KBM-7 (cell line): ENCODE measurements around the gene CHST8.
A peak's percentile ranks its signal among the peaks of the same experiment; 100 is the strongest.
"Not testable (repeated sequence)": the region's sequence is repeated elsewhere in the genome, so short reads cannot be mapped to it uniquely, and the experiment has no call there.

ENCODE experiments used
- DNase-seq: peaks from one replicate; pipeline ENCODE4 v3.0.0-alpha.2; 2015
- in situ Hi-C: fragments of 300-500 bp; cut with MboI; formaldehyde crosslinking; loops from 2 replicates; pipeline ENCODE4 v1.14.3; 2020; ENCODE audit warnings: low sequenced_read_pairs, low pct_unique_long_range_greater_than_20kb, mixed read lengths

CHST8 gene

DNA sequence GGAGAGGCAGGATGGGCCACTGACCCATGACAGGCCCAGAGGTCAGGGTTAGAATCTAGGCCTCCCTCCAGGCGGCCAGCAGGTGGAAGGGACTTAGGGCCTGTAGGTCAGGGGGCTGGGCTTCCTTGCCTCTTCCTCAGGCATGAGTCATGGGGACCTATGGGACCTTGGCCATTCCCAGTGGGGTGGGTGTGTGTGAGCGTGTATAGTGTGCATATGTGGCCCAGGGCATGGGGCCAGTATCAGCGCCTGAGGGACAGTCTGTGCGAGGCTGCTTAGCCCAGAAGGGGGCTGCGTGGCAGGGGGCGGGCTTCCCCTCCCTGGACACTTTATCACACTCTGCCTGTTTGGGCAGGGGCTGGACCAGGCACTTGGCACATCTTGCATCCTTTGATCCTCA lies 188.2 kb downstream of the CHST8 start:
- no peak for DNase-seq
- in situ Hi-C loops, result no loop called here

DNA sequence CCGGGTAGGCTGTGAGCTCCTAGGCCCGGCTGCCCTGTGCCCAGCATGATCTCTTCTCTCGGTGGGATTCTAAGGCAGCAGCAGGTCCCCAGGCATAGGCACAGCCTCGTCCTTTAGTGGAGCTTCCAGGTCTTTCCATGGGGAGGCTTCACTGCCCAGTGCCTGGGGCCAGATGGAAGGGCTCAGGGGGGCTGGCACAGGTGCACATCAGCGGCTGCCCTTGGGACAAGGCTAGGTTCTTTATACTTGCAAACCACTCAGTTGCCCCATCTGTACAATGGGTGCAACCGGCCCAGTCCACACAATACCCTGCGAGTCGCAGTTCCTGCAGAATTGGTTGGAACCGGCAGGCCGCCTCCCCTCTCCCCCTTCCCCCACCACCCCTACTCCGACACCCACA lies 189.1 kb downstream of the CHST8 start:
- DNase-seq, result no peak
- in situ Hi-C loops, result no loop called here

DNA sequence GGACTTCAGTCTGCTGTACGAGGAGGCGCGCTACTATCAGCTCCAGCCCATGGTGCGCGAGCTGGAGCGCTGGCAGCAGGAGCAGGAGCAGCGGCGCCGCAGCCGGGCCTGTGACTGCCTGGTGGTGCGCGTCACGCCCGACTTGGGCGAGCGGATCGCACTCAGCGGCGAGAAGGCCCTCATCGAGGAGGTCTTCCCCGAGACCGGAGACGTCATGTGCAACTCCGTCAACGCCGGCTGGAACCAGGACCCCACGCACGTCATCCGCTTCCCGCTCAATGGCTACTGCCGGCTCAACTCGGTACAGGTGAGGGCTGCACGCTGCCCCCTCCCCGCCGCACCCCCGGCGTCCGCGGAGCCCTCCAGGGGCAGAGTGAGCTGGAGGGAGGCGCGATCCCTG lies 189.5 kb downstream of the CHST8 start:
- DNase-seq, result no peak
- in situ Hi-C loops, result no loop called here

DNA sequence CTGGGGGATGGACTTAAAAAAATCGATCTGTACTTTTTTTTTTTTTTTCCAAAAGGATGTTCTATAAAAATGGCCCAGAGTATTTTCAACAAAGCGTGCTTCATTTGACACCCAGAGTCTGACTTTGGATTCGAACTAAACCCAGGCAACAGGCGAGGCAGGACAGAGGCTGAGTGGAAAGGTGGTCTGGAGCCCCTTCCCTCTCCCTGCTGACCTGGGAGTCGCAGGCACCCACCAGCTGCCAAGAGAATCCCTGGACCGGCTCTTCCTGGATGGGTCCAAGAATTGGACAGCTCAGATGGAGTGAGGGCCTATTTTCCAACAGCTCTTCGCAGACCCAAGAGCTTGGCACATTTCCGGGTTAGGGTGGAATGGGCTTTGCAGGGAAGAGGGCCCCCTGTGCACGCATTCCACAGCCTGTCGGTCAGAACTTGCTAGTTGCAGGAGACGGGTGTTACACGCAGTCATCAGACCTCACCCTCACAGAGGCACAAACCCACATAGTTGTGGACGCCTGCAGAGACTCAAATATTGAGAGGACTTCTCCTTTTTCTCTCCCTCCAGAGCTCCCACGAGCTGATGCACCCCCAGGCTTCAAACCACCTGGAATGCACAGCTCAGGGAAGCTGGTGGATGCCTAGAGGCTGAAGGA lies 190.1 kb downstream of the CHST8 start:
- in situ Hi-C loops, result no loop called here

DNA sequence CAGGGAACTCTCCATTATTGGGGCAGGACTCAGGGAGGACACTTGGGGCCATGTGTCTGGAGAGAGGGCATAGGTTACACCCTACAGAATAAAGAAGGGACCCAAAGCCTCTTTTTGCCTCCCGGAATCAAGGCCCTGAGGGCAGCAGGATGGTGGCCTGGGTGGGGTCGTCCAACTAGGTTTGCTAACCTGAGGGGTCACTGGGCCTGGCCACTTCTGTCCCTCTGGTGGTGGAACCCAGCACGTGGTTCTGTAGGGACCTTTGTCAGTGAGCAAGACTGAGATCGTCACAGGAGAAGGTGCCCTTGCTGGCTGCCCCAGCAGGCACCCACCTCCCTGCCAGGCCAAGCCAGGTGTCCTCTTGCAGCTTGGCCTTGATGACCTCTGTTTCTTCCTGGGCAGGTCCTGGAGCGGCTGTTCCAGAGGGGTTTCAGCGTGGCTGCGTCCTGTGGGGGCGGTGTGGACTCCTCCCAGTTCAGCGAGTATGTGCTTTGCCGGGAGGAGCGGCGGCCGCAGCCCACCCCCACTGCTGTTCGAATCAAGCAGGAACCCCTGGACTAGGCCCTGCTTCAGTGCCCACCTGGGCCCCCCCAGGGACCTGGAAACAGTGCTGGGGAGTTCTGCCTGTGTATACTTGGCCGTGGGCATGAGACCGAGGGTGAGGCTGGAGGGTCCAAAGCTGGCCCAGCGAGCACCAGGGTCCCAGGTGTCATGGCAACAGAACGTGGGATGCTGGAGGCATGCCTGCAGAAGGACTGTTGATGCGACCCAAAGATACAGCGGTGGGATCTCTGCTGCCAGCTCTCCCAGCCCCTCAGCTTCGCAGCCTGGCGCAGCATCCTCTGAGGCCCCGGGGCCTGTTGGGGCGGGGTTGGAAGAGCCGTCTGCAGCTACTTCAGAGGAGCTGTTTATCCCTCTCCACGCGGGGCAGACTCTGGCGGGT lies 190.9 kb downstream of the CHST8 start:
- in situ Hi-C loops, result no loop called here
- DNase-seq, result no peak

More for the DNA sequence above, 190.1 kb downstream of the CHST8 start:
- no peak for DNase-seq

DNA sequence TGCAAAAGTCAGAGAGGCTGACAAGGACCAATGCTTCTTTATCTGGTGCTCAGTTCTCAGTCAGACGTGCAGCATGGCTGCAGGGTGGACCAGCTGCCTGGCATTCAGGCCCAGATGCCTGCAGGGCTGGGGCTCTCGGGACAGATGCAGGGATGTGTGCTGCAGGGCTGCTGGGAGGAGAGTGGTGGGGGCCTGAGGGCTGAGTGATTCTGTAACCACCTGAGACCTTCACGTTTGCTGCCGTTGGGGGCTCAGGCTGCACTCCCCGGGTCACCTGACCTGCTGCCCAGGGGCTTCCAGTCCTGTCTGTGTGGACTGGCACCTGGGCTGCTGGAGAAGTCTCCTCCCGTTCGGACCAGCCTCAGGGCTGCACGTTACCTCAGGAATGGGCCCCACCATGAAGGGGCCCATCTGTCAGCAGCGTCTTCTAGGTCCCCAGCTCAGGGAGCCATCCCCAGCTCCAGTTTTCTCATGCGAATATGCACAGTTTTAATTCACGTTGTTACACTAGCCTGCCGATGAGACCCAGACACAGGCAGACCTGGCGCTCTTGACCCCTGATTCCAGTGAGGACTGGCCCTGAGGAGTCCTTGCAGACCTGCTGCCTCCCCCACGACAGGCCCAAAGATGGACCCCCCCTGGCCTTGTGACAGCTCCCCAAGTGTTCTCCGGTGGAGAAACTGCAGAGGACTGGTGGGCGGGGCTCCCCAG lies 191.8 kb downstream of the CHST8 start:
- DNase-seq, result no peak

DNA sequence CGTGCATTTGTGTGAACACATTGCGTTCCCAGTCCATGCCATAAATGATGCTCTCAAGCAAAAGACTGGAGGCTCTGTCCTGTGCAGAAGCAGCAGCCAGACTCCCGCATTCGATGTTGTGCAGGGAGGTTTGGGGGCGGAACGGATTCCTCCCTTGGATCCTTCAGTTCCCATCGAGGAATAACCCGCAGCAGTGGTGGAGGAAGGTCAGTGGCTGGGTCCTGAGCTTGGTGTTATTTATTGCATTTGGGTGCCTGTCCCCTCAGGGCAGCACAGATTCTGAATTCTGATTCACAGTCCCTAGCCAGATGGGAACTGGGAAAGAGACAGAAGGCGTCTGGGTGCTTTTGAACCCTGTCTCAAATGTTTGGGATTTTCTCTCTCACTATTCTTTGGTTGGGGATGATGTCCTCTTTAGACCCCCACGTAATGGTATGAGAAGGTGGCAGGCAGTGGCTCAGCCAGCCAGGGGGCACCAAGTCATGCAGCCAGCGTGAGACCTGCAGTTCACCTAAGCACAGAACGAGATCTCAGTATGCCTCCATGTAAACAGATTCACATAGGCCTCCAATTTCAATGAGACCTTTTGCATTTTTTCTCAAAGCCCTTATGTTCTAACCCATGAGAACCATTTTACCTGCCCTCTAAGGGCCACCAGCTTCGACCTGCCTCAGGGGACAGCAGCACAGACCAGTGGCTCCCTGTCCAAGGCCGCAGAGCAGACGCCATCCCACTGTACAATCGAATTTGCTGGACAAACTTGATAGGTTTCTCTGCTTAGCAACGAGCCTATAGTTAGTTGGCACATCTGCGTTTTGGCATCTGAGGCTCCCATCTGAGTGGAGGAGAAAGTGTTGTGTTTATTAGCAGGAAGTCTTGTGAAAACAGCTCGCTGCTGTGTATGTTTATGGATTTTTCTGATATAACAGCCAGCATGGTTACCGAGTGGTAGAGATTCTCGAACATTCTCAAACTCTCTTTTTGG lies 192.7 kb downstream of the CHST8 start:
- in situ Hi-C loops, result no loop called here
- no peak for DNase-seq

More for the DNA sequence above, 191.8 kb downstream of the CHST8 start:
- in situ Hi-C loops, result no loop called here

DNA sequence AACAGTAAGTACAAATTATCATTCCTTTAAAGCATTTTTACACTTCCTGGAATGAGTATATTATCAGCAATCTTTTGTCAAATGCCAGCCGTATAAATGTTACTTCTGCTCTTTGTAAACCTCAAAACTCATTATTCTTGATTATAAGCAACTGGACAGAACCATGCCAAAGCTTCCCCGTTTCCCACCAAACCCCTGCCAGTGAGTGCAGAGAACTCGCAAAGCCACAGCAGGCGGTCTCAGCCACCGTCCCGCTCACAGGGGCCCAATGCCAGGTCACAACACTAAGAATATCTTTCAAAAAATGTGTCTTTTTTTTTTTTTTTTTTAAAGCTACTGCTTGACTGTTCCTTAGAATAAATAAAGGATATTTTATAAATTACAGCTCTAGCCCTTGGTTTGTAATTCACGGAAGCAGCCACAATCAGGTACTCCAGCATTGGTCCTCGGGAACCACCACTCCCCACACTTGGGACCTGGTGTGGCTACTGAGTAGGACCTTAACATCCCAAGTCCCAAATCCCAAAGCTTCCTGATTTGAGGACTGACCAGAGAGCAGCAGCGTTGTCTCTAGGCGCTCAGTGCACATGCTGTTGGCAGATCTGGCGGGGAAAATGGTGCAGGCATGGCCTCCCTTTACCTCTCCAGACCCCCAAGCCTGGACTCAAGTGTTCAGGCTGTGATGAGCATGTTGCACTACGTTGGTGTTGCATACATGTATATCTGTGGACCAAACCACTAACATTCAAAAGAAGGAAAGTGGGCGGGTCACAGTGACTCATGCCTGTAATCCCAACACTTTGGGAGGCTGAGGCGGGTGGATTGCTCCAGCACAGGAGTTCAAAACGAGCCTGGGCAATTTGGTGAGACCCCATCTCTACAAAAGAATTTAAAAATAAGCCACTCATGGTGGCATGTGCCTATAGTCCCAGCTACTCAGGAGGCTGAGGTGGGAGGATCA lies 193.9 kb downstream of the CHST8 start:
- DNase-seq, result no peak
- in situ Hi-C loops, result no loop called here

DNA sequence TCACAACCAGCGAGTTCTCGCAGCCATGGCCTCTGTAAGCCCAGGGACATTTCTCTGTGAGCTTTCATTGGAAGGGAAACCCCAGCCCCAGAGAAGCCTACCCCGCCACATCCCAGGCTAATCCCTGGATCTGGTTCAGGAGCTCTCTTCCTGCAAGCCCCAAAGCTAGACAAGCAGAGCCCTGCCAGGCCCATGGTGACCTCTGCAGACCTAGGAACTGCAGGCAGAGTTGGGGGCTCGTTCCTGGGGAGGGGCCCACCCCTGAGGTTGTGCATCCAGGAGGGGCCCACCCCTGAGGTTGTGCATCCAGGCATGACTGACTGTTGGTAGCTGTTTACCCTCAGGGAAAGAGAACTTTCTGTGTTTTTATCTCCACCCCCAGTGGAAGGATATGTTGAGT lies 196.7 kb downstream of the CHST8 start:
- DNase-seq, result no peak
- in situ Hi-C loops, result no loop called here

DNA sequence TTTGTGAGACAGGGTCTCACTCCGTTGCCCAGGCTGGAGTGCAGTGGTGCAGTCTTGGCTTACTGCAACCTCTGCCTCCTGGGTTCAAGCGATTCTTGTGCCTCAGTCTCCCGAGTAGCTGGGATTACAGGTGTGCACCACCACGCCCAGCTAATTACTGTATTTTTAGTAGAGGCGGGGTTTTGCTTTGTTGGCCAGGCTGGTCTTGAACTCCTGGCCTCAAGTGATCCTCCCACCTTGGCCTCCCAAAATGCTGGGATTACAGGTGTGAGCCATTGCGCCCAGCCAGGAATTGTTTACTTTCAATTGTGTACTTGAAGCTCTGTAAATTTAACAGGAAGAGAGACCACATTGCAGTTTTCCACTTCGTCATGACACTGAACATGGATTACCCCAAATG lies 197.3 kb downstream of the CHST8 start:
- in situ Hi-C loops, DNase-seq: not testable (repeated sequence)

DNA sequence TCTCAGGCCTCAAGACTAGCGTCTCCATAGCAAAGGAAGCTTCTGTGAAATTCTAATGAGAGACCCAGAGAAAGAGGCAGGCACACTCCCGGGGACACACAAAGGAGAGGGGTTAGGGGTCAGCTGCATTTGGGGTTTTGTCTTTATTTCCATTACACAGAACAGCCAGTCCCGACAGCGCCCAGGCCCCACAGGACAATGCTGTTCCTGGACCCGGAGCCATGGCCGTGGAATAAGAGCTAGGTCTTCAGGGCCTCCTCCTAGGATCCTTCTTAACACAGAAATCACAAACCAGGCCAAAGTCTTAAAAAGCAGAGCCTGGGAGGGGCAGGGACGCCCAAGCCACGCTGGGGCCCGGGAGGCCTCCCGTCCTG lies 197.7 kb downstream of the CHST8 start:
- in situ Hi-C loops, result no loop called here
- DNase-seq, result no peak

DNA sequence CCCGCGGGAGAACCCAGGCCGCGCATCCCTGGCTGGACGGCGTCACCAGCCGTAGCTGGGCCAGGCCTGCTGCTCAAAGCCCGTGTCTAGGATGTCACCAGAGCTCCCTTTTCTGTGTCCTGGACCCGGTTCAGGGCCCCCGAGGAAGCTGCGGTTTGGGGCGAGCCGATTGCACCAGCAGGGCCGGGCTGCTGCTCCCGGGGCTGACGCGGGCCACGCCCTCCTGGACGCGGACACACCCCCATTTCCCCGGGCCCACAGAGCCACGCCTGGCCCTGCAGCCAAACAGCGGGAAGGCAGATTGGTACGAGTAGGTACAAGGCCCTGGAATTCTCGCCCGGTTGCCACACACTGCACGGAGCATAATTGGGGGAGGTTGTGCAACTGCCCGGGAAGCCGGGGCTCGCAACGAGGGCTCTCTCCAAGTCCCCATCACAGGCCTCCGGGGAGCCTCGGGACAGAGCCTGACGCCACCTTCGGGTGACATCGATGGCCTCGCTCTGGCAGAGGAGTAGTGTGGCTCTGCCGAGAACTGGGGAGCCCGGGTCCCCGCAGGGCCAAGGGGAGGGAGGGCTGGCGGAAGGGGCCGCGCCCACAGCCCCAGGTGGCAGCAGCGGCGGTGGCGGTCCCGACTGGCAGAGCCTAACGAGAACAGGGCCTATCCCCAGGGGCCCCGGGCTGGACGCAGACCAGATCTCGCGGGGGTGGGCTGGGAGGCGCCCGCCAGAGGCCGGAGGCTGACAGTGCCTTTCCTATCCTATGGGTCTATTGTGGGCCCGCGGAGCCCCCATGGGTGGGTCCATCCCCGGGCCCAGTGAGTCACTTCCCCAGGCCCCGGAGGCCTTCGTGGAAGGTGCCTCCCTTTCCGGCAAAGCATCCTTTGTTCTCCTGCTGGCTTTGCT lies 198.4 kb downstream of the CHST8 start:
- in situ Hi-C loops, result no loop called here
- DNase-seq, result peak; percentile 93

DNA sequence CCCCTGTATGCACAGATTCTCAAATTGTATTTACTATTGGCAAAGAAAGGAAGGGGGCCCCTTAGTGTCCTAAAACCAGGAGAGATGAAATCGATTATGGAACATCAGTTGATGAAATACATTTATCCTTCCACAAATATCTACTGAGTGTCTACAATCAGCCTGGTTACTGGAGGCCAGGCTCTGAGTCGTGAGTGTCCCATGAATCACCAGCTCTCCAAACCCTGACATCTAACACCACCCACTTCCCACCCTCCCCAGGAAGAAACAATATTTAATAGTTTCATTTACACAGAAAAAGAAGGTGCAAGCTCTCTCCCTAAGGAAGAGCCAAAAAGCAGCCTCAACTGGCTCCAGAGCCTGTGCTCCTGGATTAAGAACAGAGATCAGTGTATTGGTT lies 200.1 kb downstream of the CHST8 start:
- in situ Hi-C loops, result no loop called here
- no peak for DNase-seq
